Measurements from ENCODE around the gene BRD8.

BRD8 gene

DNA sequence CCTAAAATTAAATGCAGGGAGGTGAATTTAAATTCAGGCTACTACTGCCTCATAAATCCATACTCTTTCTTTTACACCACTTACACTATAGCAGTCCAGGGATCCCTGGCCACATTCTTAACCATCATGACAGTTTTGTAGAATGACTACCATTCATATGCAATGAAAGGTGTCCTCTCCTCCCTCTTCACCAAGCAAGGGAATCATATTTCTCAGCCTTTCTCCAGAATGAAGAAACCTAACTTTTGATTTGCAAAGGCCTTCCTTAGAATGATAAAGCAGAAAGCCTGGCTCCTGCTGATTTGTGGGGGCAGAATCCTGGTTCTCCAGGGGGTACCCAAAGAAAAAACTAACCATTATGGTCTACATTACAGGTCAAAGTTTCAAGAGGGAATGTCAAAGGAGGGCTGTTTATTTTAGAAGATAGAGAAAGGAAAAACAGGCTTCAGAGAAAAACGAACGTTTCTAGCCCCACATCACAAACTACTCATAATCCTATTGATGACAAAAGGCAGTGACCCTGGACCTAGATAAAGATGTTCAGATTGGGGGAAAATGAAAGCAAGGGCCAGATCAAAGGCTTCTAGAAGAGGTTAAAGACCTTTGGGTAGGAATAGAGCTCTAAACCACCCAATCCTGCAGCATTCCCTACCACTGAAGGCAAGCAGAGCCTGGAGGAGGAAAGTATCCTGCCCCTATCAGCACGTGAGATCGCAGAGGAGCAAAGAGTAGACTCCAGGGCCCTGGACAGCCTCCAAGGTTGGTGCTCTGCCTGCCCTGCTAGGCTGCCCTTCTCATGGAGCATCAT is 83.1 kb downstream of the BRD8 start:
- no peak for DNase-seq

DNA sequence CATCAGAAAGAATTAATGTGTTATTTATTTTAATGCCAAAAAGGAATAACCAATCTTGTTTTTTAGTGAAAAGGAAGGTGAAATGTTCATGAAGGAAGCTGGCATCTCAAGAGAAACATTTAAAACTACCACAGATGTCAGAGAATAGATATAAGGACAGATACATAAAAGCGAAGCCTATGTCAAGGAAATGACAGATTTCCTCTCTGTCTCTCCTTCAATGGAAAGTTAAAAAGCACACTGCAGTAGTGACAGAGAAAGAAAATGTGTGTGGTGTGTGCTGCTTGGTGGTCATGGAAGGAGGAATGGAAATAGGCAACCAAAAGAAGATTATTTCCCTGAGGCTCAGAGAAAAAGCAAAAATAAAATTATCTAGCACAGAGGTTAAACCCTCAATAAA is 85.4 kb downstream of the BRD8 start:
- no peak for DNase-seq

DNA sequence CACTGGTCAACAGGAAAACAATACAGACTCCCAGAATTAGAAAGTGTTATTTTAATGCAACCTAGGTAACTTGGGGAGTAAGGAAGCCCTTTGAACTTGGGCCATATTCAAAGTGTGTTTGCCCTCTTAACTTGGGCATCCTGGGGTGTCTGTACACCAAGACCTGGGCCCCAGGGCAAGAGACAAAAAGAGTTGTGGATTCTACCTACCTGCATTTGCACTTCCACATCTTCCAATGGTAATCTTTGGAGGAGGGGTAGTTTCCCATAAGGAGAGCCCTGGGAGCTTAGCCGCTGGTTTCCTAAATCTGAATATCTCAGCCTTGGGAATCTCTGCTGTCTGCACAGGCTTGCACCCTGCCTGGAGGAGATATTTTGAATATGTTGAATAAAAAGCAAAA is 86.1 kb downstream of the BRD8 start:
- DNase-seq, result no peak

DNA sequence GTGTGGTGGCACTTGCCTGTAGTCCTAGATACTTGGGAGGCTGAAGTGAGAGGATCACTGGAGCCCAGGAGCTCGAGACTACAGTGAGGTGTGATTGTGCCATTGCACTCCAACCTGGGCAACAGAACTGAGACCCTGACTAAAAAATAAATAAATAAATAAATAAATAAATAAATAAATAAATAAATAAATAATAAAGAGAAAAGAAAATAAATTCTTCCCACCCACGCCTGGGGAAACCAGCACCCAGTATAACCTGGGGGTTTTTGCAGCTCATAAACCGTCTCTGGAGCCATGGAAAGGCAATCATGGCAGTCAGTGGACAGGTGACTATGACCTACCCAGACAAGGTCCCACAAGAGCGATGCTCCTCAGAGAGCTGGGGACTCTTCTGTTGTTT is 86.7 kb downstream of the BRD8 start:
- no peak for DNase-seq

Measured in bone marrow (tissue), 2 donors.